Fibroblast of the aortic adventitia (primary cell): ENCODE results near the gene PPM1D. TPM values are rescaled to one million over a fixed set of nuclear protein-coding genes. Genes with fewer than 3 reads are reported as not detected.

ENCODE experiments used
- small RNA-seq: library from RNA; depleted of rRNA; stranded (forward); fragments of <200 nt; gene quantifications from one replicate; pipeline ENCODE3, GENCODE V24; 2012
- total RNA-seq: library from RNA; depleted of rRNA; stranded (reverse); fragments of >200 nt; gene quantifications from 2 replicates; pipeline ENCODE4 v1.2.3, GENCODE V29; 2012; ENCODE audit warnings: low replicate concordance

PPM1D gene
- total RNA-seq, 1 donor, result 8.7 TPM

Small RNAs within 50 kb of the gene (small RNA-seq; reads per million reads assigned to genes)
- not detected for gene AC011921.2
- not detected for gene RN7SL606P
- not detected for gene RNU6-623P

Other genes starting within 250 kb of the PPM1D start
- gene USP32, start 208.1 kb upstream of the PPM1D start, total RNA-seq, result 59.1 and 73.2 TPM in 2 replicates
- gene CHCT1, start 177.7 kb upstream of the PPM1D start, total RNA-seq, result not detected in 2 replicates
- 44.6 and 47.0 TPM in 2 replicates for gene APPBP2, start 74.0 kb upstream of the PPM1D start, total RNA-seq
- gene BCAS3, start 77.7 kb downstream of the PPM1D start, total RNA-seq, result 29.6 and 75.1 TPM in 2 replicates